Measurements from ENCODE around the gene RNF222. TPM values are rescaled to one million over a fixed set of nuclear protein-coding genes. Genes with fewer than 3 reads are reported as not detected.
"Not testable (repeated sequence)": the region's sequence is repeated elsewhere in the genome, so short reads cannot be mapped to it uniquely, and the experiment has no call there.

RNF222 gene
- total RNA-seq, 2 experiments from 2014 or later: 0.12 to 0.20 TPM

DNA sequence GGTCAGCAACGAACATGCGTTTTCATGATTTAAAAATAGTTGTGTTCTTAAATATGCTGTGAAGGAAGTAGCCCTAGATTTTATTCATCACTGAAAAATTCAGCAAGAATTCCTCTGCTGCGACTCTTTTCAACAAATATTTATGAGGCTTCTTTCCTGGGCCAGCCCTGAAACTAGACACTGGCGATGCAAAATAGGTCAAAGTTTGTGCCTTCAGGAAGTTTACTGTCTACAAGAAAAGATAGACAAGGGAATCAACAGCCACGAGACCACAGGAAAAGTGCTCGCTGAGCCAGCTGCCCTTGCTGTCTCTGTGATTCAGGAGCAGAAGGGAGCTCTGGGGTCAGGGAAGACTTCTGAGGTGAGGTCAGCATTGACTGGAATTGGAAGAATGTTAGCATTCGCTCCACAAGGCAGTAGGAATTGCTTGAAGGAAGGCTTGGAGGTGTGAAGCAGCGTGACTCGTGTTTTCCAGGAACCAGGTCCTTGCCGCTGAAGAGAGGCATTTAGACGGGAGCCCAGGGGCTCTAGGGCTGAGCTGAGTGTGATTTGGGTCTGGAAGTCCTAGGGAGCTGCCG lies 12.7 kb downstream of the RNF222 start:
- Mint-ChIP-seq H3K27me3 (no peaks in the 10 kb centered on the region), H3K9me3 (ENCODE audit: low read depth) (no peaks in the 10 kb centered on the region), H3K4me1 (peaks cover 59% of the 10 kb centered on the region), H3K36me3 (peaks cover 31% of the 10 kb centered on the region), H3K27ac (peak overlapping the region; percentile 30), H3K4me3 (peak overlapping the region; percentile 96)
- ATAC-seq (no peak), DNase-seq (no peak)
- CTCF ChIA-PET: interaction anchor here (1.9 to 2.4 kb wide), 2 partner anchors 89 to 361 kb away, joined by 7 to 30 read pairs; partner anchors contain the start of genes CCDC42 and SLC25A35

GRCh38 chr17:8383143-8383822 lies 14.3 kb downstream of the RNF222 start, which contains the start of gene RPL26:
Gene RPL26, minus strand, starts transcription at chr17:8383193. Its CDS starts 883 bp downstream, at chr17:8382310.
- H3K4me1 Mint-ChIP-seq: peaks cover 71% of the 10 kb centered on the region
- no peaks in the 10 kb centered on the region for H3K9me3 Mint-ChIP-seq (ENCODE audit: low read depth)
- H3K4me3 Mint-ChIP-seq: peak within 1 kb of the TSS; percentile 96
- DNase-seq: peak; percentile 98
- CTCF ChIA-PET: interaction anchor here (0.6 to 3.1 kb wide), 27 partner anchors 8 to 695 kb away, joined by 3 to 41 read pairs (median 3); partner anchors contain the start of genes BORCS6, CCDC42, CTC1 and NDEL1
- peak within 1 kb of the TSS; percentile 86 for H3K27ac Mint-ChIP-seq
- peaks cover 46% of the 10 kb centered on the region for H3K36me3 Mint-ChIP-seq
- H3K27me3 Mint-ChIP-seq: no peaks in the 10 kb centered on the region
- peak; percentile 95 for ATAC-seq

DNA sequence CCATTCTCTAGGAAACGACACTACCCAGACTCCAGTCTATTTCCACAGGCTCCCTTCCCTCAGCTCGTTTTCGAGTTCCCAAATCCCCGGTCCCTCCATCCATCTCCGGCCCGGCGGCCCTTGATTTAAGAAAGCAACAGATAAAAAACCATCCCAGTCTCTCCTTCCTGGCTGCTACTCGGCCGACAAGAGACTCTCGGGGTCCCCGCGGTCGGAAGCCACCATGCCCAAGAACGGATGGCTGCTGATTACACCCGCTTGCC lies 14.8 kb downstream of the RNF222 start:
- Mint-ChIP-seq H3K27ac (peak overlapping the region; percentile 86), H3K36me3 (peaks cover 50% of the 10 kb centered on the region), H3K27me3 (no peaks in the 10 kb centered on the region), H3K4me1 (peaks cover 71% of the 10 kb centered on the region), H3K9me3 (ENCODE audit: low read depth) (no peaks in the 10 kb centered on the region), H3K4me3 (peak overlapping the region; percentile 96)
- CTCF ChIA-PET: interaction anchor here (0.6 to 3.1 kb wide), 6 partner anchors 10 to 403 kb away, joined by 3 to 41 read pairs (median 3); partner anchors contain the start of gene BORCS6
- ATAC-seq (no peak), DNase-seq (no peak)

DNA sequence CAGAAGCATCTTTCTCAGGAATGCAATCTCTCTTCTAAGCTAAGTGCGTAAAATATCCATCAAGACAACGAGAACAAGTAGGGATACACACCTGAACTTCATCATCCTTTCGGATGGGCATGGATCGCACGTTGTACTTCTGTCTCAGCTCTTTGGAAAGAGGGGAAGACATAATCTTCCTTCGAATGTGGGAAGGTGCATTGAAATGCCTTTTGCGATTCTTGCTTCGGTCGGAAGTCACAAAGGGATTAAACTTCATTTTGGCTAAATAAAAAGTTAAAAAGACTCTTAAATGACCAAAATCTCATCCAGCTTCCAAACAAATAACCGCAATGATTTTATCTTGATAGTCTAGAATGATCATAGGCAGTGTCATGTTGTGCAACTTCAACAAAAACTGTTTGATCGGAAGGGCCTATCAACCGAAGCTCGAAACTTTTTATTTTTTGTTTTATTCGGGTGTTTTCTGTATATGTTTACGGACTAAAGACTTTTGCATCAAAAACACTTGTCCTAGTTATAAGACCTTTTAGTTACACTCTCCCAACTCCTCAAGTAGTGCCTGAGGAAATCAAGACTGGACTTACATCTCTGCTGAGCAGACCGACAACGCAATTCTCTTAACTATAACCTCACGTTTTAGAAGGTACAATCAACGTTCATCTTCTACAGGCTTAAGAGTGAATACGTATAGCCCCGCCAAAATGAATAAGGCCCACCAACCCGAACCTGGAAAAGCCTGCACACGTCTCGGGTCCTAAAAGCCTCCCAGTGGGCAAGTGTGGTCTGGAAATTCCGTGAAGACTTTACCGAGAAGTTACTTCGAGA lies 15.4 kb downstream of the RNF222 start:
- CTCF ChIA-PET: interaction anchor here (0.6 to 3.1 kb wide), 8 partner anchors 11 to 615 kb away, joined by 3 to 41 read pairs (median 3); partner anchors contain the start of gene BORCS6
- peaks cover 54% of the 10 kb centered on the region for H3K36me3 Mint-ChIP-seq
- no peaks in the 10 kb centered on the region for H3K27me3 Mint-ChIP-seq
- H3K27ac Mint-ChIP-seq: peak overlapping the region; percentile 86
- peak overlapping the region; percentile 96 for H3K4me3 Mint-ChIP-seq
- H3K4me1 Mint-ChIP-seq: peaks cover 72% of the 10 kb centered on the region
- no peak for DNase-seq
- no peaks in the 10 kb centered on the region for H3K9me3 Mint-ChIP-seq (ENCODE audit: low read depth)
- ATAC-seq: no peak

DNA sequence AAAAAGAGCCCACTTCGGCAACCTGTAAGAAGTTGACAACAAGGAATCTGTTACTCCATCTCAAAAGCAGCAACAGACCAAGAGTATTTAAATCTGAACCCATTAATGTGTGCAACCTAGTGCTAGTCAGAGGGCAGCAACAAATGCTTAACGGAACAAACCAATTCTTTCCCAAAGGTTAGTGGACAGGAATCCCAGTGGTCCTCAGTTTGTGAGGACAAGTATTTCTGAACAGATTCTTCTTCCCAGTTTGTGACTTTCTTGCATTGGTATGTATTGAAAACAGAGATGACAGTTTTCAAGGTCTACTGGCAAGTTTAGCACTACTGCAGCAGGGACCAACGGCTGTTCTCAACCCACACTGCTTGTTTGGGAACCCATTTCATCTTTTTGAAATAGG lies 17.6 kb downstream of the RNF222 start:
- Mint-ChIP-seq H3K27ac (peak overlapping the region; percentile 66), H3K36me3 (peaks cover 67% of the 10 kb centered on the region), H3K27me3 (no peaks in the 10 kb centered on the region), H3K4me1 (peaks cover 76% of the 10 kb centered on the region), H3K4me3 (peak overlapping the region; percentile 96), H3K9me3 (ENCODE audit: low read depth) (no peaks in the 10 kb centered on the region)
- CTCF ChIA-PET: interaction anchor here (1.0 kb wide), 1 partner anchor 30 kb away, joined by 3 read pairs; no protein-coding TSS in a partner anchor
- ATAC-seq: no peak
- no peak for DNase-seq

GRCh38 chr17:8378117-8378516 lies 19.5 kb downstream of the RNF222 start:
- not testable (repeated sequence) for H3K4me3 Mint-ChIP-seq; ATAC-seq; H3K9me3 Mint-ChIP-seq (ENCODE audit: low read depth); H3K27me3 Mint-ChIP-seq; DNase-seq
- Mint-ChIP-seq H3K36me3 (peaks cover 67% of the 10 kb centered on the region), H3K27ac (peak overlapping the region; percentile 62), H3K4me1 (peaks cover 67% of the 10 kb centered on the region)
- CTCF ChIA-PET: interaction anchor here (1.4 to 1.8 kb wide), 2 partner anchors 10 to 368 kb away, joined by 5 read pairs; no protein-coding TSS in a partner anchor

DNA sequence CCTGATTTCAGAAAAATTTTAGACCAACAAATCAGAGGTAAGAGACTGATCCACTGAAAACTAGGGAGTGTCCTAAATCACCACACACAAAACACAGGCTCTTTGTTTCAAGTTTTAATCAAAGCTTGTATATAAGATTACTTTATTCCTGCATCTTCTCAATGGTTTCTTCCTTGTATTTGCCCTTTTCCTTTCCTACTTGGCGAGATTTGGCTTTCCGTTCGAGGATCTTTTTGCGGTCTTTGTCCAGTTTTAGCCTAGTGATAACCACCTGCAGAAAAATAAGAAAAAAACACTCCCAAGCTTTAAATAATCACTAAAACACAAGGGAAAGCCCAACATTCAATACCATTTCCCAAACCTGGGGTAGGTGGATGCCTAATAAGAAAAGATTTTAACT lies 20.2 kb downstream of the RNF222 start:
- no peak for DNase-seq
- Mint-ChIP-seq H3K9me3 (ENCODE audit: low read depth) (no peaks in the 10 kb centered on the region), H3K4me1 (peaks cover 63% of the 10 kb centered on the region), H3K27me3 (no peaks in the 10 kb centered on the region), H3K36me3 (peaks cover 61% of the 10 kb centered on the region), H3K4me3 (no peak overlapping the region), H3K27ac (peak overlapping the region; percentile 86)
- CTCF ChIA-PET: interaction anchor here (0.9 to 1.8 kb wide), 9 partner anchors 9 to 369 kb away, joined by 3 to 10 read pairs (median 5); no protein-coding TSS in a partner anchor
- no peak for ATAC-seq

GRCh38 chr17:8376271-8377067 lies 21.2 kb downstream of the RNF222 start, which contains the start of gene KRABD2:
Gene KRABD2, minus strand, starts transcription at chr17:8376704.
- H3K4me1 Mint-ChIP-seq: peaks cover 56% of the 10 kb centered on the region
- CTCF ChIA-PET: interaction anchor here (0.6 to 2.0 kb wide), 18 partner anchors 7 to 369 kb away, joined by 3 to 10 read pairs (median 4); no protein-coding TSS in a partner anchor
- H3K27ac Mint-ChIP-seq: peak within 1 kb of the TSS; percentile 86
- peaks cover 52% of the 10 kb centered on the region for H3K36me3 Mint-ChIP-seq
- peak; percentile 100 for ATAC-seq
- no peaks in the 10 kb centered on the region for H3K9me3 Mint-ChIP-seq (ENCODE audit: low read depth)
- no peaks in the 10 kb centered on the region for H3K27me3 Mint-ChIP-seq
- DNase-seq: peak; percentile 94
- H3K4me3 Mint-ChIP-seq: peak within 1 kb of the TSS; percentile 87

GRCh38 chr17:8375738-8376259 lies 21.8 kb downstream of the RNF222 start:
- Mint-ChIP-seq H3K9me3 (ENCODE audit: low read depth) (no peaks in the 10 kb centered on the region), H3K36me3 (peaks cover 45% of the 10 kb centered on the region), H3K4me1 (peaks cover 50% of the 10 kb centered on the region), H3K27ac (peak overlapping the region; percentile 86), H3K27me3 (no peaks in the 10 kb centered on the region), H3K4me3 (peak overlapping the region; percentile 87)
- CTCF ChIA-PET: interaction anchor here (0.9 to 2.0 kb wide), 11 partner anchors 8 to 370 kb away, joined by 3 to 10 read pairs (median 5); no protein-coding TSS in a partner anchor
- ATAC-seq: no peak
- no peak for DNase-seq

- CTCF ChIA-PET; DNase-seq; H3K9me3 Mint-ChIP-seq (ENCODE audit: low read depth); H3K27me3 Mint-ChIP-seq; ATAC-seq; H3K4me3 Mint-ChIP-seq; H3K27ac Mint-ChIP-seq: not testable (repeated sequence)
- Mint-ChIP-seq H3K36me3 (peaks cover 33% of the 10 kb centered on the region), H3K4me1 (peaks cover 30% of the 10 kb centered on the region)
These were observed 23.8 kb downstream of the RNF222 start for GRCh38 chr17:8373856-8374255.

GRCh38 chr17:8372422-8372821 lies 25.2 kb downstream of the RNF222 start:
- ATAC-seq (no peak), DNase-seq (no peak)
- peaks cover 18% of the 10 kb centered on the region for H3K4me1 Mint-ChIP-seq
- CTCF ChIA-PET: no interaction called here
- no peak overlapping the region for H3K27ac Mint-ChIP-seq
- H3K27me3 Mint-ChIP-seq: no peaks in the 10 kb centered on the region
- H3K4me3 Mint-ChIP-seq: no peak overlapping the region
- H3K9me3 Mint-ChIP-seq (ENCODE audit: low read depth): no peaks in the 10 kb centered on the region
- H3K36me3 Mint-ChIP-seq: peaks cover 20% of the 10 kb centered on the region

GRCh38 chr17:8371786-8372185 lies 25.8 kb downstream of the RNF222 start:
- no peaks in the 10 kb centered on the region for H3K9me3 Mint-ChIP-seq (ENCODE audit: low read depth)
- peaks cover 11% of the 10 kb centered on the region for H3K4me1 Mint-ChIP-seq
- H3K36me3 Mint-ChIP-seq: peaks cover 15% of the 10 kb centered on the region
- CTCF ChIA-PET: no interaction called here
- no peaks in the 10 kb centered on the region for H3K27me3 Mint-ChIP-seq
- DNase-seq (no peak), ATAC-seq (no peak)
- H3K4me3 Mint-ChIP-seq: no peak overlapping the region
- H3K27ac Mint-ChIP-seq: no peak overlapping the region
